Measurements from ENCODE around the gene CLEC1A.

Gene CLEC1A

GRCh38 chr12:10101042-10101579, 2.3 kb upstream of the CLEC1A start:
- DNase-seq = no peak

GRCh38 chr12:10097521-10097920, 1.3 kb downstream of the CLEC1A start:
- no peak for DNase-seq

GRCh38 chr12:10095971-10096370, 2.8 kb downstream of the CLEC1A start:
- DNase-seq = no peak

- no peak for DNase-seq
Measured at GRCh38 chr12:10094646-10095395, 4.0 kb downstream of the CLEC1A start.

GRCh38 chr12:10088955-10089900, 9.6 kb downstream of the CLEC1A start:
- DNase-seq = no peak

GRCh38 chr12:10088031-10088430, 10.8 kb downstream of the CLEC1A start:
- no peak for DNase-seq

- DNase-seq = no peak
Measured at GRCh38 chr12:10086387-10086786, 12.4 kb downstream of the CLEC1A start.

- DNase-seq = no peak
Measured at GRCh38 chr12:10084733-10085132, 14.1 kb downstream of the CLEC1A start.

- no peak for DNase-seq
Measured at GRCh38 chr12:10082117-10082874, 16.5 kb downstream of the CLEC1A start.

GRCh38 chr12:10075451-10075850, 23.3 kb downstream of the CLEC1A start:
- DNase-seq = no peak

- DNase-seq = no peak
Measured at GRCh38 chr12:10073261-10073660, 25.5 kb downstream of the CLEC1A start.

GRCh38 chr12:10072131-10072530, 26.7 kb downstream of the CLEC1A start:
- no peak for DNase-seq

- DNase-seq = no peak
Measured at GRCh38 chr12:10070380-10070779, 28.4 kb downstream of the CLEC1A start.

GRCh38 chr12:10069976-10070375, 28.8 kb downstream of the CLEC1A start:
- DNase-seq = no peak

GRCh38 chr12:10069099-10069498, 29.7 kb downstream of the CLEC1A start:
- no peak for DNase-seq

GRCh38 chr12:10068644-10069043, 30.1 kb downstream of the CLEC1A start:
- no peak for DNase-seq

- no peak for DNase-seq
Measured at GRCh38 chr12:10067942-10068341, 30.8 kb downstream of the CLEC1A start.

GRCh38 chr12:10067264-10067663, 31.5 kb downstream of the CLEC1A start:
- no peak for DNase-seq

GRCh38 chr12:10065241-10065640, 33.5 kb downstream of the CLEC1A start:
- DNase-seq = no peak

- no peak for DNase-seq
Measured at GRCh38 chr12:10058387-10058786, 40.4 kb downstream of the CLEC1A start.

- DNase-seq = no peak
Measured at GRCh38 chr12:10052193-10052913, 46.4 kb downstream of the CLEC1A start.

GRCh38 chr12:10048526-10048925, 50.3 kb downstream of the CLEC1A start:
- DNase-seq = no peak

Data from NCI-H1436 treated with DMSO at 0.1 percent for 48 hours (cell line).